Neural cell (in vitro differentiated cells): Measurements from ENCODE around the gene RPL41.

Source experiments
- CTCF ChIP-seq: fragments of 450-650 bp; IDR thresholded peaks from 2 replicates; pipeline ENCODE4 v1.5.1; 2014; ENCODE audit warnings: antibody characterized with exemption, mild to moderate bottlenecking, moderate library complexity; ENCODE audit not compliant: poor library complexity, severe bottlenecking
- EP300 ChIP-seq: fragments of 450-650 bp; conservative IDR thresholded peaks from 2 replicates; pipeline ENCODE4 v1.6.1; 2014; ENCODE audit warnings: antibody characterized with exemption, mild to moderate bottlenecking, moderate library complexity; ENCODE audit not compliant: poor library complexity, severe bottlenecking
- EZH2 ChIP-seq: fragments of 200-600, 300-800 bp; shearing (Covaris generic), sonication (generic); IDR thresholded peaks from 2 replicates; pipeline ENCODE4 v1.6.1; 2014; ENCODE audit warnings: antibody characterized with exemption, low read length, borderline replicate concordance, mild to moderate bottlenecking; ENCODE audit not compliant: insufficient read depth, poor library complexity, severe bottlenecking
- MXI1 ChIP-seq: fragments of 450-650 bp; conservative IDR thresholded peaks from 2 replicates; pipeline ENCODE4 v1.6.1; 2014; ENCODE audit warnings: antibody characterized with exemption, mild to moderate bottlenecking; ENCODE audit not compliant: poor library complexity, severe bottlenecking
- POLR2AphosphoS5 ChIP-seq: IDR thresholded peaks from 2 replicates; pipeline ENCODE4 v1.6.1; 2012
- RAD21 ChIP-seq: fragments of 450-650 bp; conservative IDR thresholded peaks from 2 replicates; pipeline ENCODE4 v1.6.1; 2014; ENCODE audit warnings: antibody characterized with exemption, mild to moderate bottlenecking, moderate library complexity
- TAF1 ChIP-seq: IDR thresholded peaks from 2 replicates; pipeline ENCODE4 v1.6.1; 2012; ENCODE audit warnings: low read depth

DNA sequence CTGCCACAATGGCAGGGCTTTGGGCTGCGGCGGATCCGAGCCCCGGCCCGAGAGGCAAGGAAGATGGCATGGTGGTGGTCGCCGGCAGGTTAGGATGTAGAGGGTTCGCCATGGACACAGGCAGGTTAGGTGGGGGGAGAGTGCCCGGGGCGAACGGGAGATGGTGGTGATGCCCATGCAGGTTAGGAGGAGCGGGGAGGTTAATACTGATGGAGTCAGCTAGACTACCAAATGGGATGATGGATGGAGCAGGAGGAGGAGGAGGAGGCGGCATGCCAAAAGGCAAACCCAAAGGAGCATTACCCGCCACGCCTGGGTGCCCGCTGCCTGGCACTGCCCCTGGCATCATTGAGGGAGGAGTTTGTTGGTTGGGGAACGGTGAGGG is 47.9 kb downstream of the RPL41 start:
- TF ChIP-seq EZH2 (no peak), EP300 (no peak), CTCF (no peak), POLR2AphosphoS5 (no peak), MXI1 (no peak), RAD21 (no peak), TAF1 (no peak)
